ENCODE measurements around the gene TJAP1.
"Not testable (repeated sequence)": the region's sequence is repeated elsewhere in the genome, so short reads cannot be mapped to it uniquely, and the experiment has no call there.

The TJAP1 gene

GRCh38 chr6:43452896-43453295, 24.5 kb upstream of the TJAP1 start:
- Histone ChIP-seq H3K9ac (ENCODE audit: low read length in 2 of 2) (no peak overlapping the region), H3K36me3 (ENCODE audit: control insufficient read depth in 2 of 2, insufficient read depth in 2 of 2, low read length in 2 of 2) (peaks cover 29 to 30% of the 10 kb centered on the region in 2 donors), H3K4me3 (ENCODE audit: low read length in 2 of 2) (no peak overlapping the region), H3K4me1 (ENCODE audit: control insufficient read depth, insufficient read depth, low read length) (peaks cover 13% of the 10 kb centered on the region), H3K9me3 (ENCODE audit: control insufficient read depth in 2 of 2, low read length in 2 of 2) (no peaks in the 10 kb centered on the region), H3K27me3 (ENCODE audit: control insufficient read depth in 1 of 2, insufficient read depth in 2 of 2, low read length in 2 of 2) (peaks cover 10 to 14% of the 10 kb centered on the region in 2 donors), H3K27ac (ENCODE audit: low read length) (no peak overlapping the region)

DNA sequence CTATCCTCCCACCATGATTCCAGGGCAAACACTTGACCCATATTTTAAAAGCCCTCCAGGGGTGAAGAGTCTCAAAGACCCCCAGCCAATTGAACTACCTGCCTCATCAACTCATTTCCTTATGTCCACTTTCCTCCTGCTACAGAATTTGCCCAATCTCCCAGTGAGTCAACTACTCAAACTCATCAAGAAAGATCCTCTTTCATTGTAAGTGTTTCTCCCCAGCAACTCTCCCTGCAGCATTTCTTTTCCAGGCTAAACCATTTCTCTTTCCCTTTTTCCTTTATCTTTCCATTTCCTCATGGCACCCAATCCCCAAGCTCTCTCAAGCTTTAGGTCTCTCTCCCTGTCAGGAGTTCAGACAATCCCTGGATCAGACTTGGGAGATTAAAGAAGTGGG, 23.5 kb upstream of the TJAP1 start:
- H3K27me3 ChIP-seq (ENCODE audit: control insufficient read depth in 1 of 2, insufficient read depth in 2 of 2, low read length in 2 of 2), result peaks cover 10 to 16% of the 10 kb centered on the region in 2 donors
- peaks cover 21 to 23% of the 10 kb centered on the region in 2 donors for H3K36me3 ChIP-seq (ENCODE audit: control insufficient read depth in 2 of 2, insufficient read depth in 2 of 2, low read length in 2 of 2)
- peaks cover 13% of the 10 kb centered on the region for H3K4me1 ChIP-seq (ENCODE audit: control insufficient read depth, insufficient read depth, low read length)
- no peak overlapping the region for H3K4me3 ChIP-seq (ENCODE audit: low read length in 2 of 2)
- H3K9ac ChIP-seq (ENCODE audit: low read length in 2 of 2), result no peak overlapping the region
- no peak overlapping the region for H3K27ac ChIP-seq (ENCODE audit: low read length)
- no peaks in the 10 kb centered on the region for H3K9me3 ChIP-seq (ENCODE audit: control insufficient read depth in 2 of 2, low read length in 2 of 2)

GRCh38 chr6:43454290-43454695, 23.1 kb upstream of the TJAP1 start:
- Histone ChIP-seq H3K36me3 (ENCODE audit: control insufficient read depth in 2 of 2, insufficient read depth in 2 of 2, low read length in 2 of 2) (peaks cover 16 to 21% of the 10 kb centered on the region in 2 donors), H3K4me1 (ENCODE audit: control insufficient read depth, insufficient read depth, low read length) (peaks cover 13% of the 10 kb centered on the region), H3K27me3 (ENCODE audit: control insufficient read depth in 1 of 2, insufficient read depth in 2 of 2, low read length in 2 of 2) (peaks cover 10 to 19% of the 10 kb centered on the region in 2 donors), H3K27ac (ENCODE audit: low read length) (no peak overlapping the region), H3K9me3 (ENCODE audit: control insufficient read depth in 2 of 2, low read length in 2 of 2) (no peaks in the 10 kb centered on the region), H3K9ac (ENCODE audit: low read length in 2 of 2) (no peak overlapping the region), H3K4me3 (ENCODE audit: low read length in 2 of 2) (peak overlapping the region; percentile 53 to 70)

DNA sequence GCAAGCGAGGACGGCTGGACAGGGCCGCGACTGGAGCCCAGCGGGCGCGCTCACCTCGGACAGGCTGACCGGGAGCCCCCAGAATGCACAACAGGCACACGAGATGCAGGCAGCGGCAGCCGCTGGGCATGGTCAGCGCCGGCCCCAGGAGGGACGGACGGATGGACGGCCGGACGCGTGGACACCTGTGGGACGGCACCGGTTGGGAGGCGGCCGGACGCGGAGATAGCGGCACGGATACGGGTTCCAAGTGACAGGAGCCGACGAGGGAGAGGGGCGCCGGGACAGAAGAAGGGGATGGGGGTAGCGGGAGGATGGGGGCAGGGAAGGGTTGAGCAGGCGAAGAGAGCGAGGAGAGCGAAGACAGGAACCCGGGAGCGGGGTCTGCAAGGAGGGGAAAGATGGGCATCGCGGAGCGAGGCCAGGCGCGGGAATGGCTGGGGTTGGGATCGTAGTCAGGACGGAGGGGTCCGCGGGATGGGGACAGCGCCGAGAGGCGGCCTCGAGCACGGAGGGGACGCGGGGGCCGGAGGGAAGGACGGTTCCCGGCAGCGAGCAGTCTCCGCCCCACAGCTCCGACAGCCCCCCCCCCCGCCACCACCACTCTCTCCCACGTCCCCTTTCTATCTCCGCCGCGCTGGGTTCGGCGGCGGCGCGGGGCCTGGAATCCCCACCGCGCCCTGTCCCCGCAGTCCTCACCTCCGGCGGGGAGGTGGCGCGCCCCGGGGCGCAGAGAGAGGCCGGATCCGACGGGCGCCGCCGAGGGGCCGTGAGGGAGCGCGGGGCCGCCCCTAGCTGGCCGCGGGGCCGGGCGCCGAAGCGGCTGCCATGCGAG, 22.5 kb upstream of the TJAP1 start:
- Histone ChIP-seq H3K9ac (ENCODE audit: low read length in 2 of 2) (peak overlapping the region in 1 of 2 donors; percentile 48), H3K27me3 (ENCODE audit: control insufficient read depth in 1 of 2, insufficient read depth in 2 of 2, low read length in 2 of 2) (peaks cover 10 to 19% of the 10 kb centered on the region in 2 donors), H3K27ac (ENCODE audit: low read length) (no peak overlapping the region)

DNA sequence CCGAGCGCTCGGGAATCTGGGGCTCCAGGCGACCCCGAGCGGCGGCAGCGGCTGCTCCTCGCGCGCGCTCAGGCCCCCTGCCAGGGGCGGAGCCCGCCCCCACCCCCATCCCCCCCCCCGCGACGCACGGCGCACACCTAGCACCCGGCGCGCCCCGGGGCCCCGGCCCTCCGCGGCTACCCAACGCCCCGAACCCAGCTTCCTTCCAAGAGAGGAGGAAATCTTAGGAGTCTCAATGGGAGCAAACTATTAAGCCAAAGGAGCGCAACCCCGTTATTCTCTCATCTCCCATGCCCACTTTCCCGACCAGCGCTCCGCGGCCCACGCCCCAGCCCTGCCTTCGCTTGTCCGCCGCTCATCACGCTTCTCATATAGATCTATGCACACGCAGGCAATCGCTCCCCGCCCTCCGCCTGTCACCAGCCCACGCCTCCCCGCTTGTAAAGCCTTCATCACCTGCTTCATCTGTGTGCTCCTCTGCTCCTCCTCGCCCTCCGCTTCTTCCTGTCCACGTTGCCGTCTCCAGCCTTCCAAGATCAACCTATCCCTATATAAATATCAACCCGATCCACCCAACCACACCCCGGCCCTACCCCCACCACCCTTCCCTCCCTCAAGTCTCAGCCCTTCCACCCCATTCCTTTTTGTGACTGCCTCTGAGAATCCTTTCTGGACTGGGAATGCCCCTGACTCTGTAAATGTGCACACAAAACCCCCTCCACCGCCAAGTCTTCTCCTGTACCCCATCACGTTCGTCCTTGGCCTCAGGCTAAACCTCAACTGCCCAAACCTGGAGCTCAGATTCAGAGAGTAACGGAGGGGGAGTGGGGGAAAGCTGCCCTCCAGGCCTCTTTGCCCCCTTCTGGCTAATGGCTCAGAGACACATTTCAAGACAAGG, 21.6 kb upstream of the TJAP1 start, which contains the start of gene DLK2:
TSS of gene DLK2 (minus strand) at position 18 of the 898 bp plus-strand sequence. CDS start 723 bp downstream, outside the sequence.
- H3K9ac ChIP-seq (ENCODE audit: low read length in 2 of 2), result peak within 1 kb of the TSS in 1 of 2 donors; percentile 48
- peaks cover 0 to 3% of the 10 kb centered on the region in 2 donors for H3K9me3 ChIP-seq (ENCODE audit: control insufficient read depth in 2 of 2, low read length in 2 of 2)
- peaks cover 13 to 19% of the 10 kb centered on the region in 2 donors for H3K27me3 ChIP-seq (ENCODE audit: control insufficient read depth in 1 of 2, insufficient read depth in 2 of 2, low read length in 2 of 2)
- H3K4me3 ChIP-seq (ENCODE audit: low read length in 2 of 2), result peak within 1 kb of the TSS; percentile 53 to 70
- H3K4me1 ChIP-seq (ENCODE audit: control insufficient read depth, insufficient read depth, low read length), result peaks cover 13% of the 10 kb centered on the region
- peaks cover 7 to 14% of the 10 kb centered on the region in 2 donors for H3K36me3 ChIP-seq (ENCODE audit: control insufficient read depth in 2 of 2, insufficient read depth in 2 of 2, low read length in 2 of 2)
- H3K27ac ChIP-seq (ENCODE audit: low read length), result no peak within 1 kb of the TSS

More for the DNA sequence above, 22.5 kb upstream of the TJAP1 start:
- Histone ChIP-seq H3K36me3 (ENCODE audit: control insufficient read depth in 2 of 2, insufficient read depth in 2 of 2, low read length in 2 of 2) (peaks cover 11 to 16% of the 10 kb centered on the region in 2 donors), H3K4me1 (ENCODE audit: control insufficient read depth, insufficient read depth, low read length) (peaks cover 13% of the 10 kb centered on the region), H3K9me3 (ENCODE audit: control insufficient read depth in 2 of 2, low read length in 2 of 2) (peaks cover 0 to 1% of the 10 kb centered on the region in 2 donors), H3K4me3 (ENCODE audit: low read length in 2 of 2) (peak overlapping the region; percentile 53 to 70)

GRCh38 chr6:43457643-43458042, 19.7 kb upstream of the TJAP1 start:
- Histone ChIP-seq H3K27ac (ENCODE audit: low read length) (no peak overlapping the region), H3K9ac (ENCODE audit: low read length in 2 of 2) (no peak overlapping the region), H3K4me3 (ENCODE audit: low read length in 2 of 2) (no peak overlapping the region), H3K27me3 (ENCODE audit: control insufficient read depth in 1 of 2, insufficient read depth in 2 of 2, low read length in 2 of 2) (peaks cover 15 to 26% of the 10 kb centered on the region in 2 donors), H3K9me3 (ENCODE audit: control insufficient read depth in 2 of 2, low read length in 2 of 2) (peaks cover 0 to 3% of the 10 kb centered on the region in 2 donors), H3K4me1 (ENCODE audit: control insufficient read depth, insufficient read depth, low read length) (peaks cover 13% of the 10 kb centered on the region), H3K36me3 (ENCODE audit: control insufficient read depth in 2 of 2, insufficient read depth in 2 of 2, low read length in 2 of 2) (peaks cover 0 to 4% of the 10 kb centered on the region in 2 donors)

GRCh38 chr6:43458154-43458553, 19.2 kb upstream of the TJAP1 start:
- Histone ChIP-seq H3K27me3 (ENCODE audit: control insufficient read depth in 1 of 2, insufficient read depth in 2 of 2, low read length in 2 of 2) (peaks cover 18 to 26% of the 10 kb centered on the region in 2 donors), H3K4me1 (ENCODE audit: control insufficient read depth, insufficient read depth, low read length) (peaks cover 13% of the 10 kb centered on the region)
- not testable (repeated sequence) for H3K9ac ChIP-seq (ENCODE audit: low read length in 2 of 2); H3K27ac ChIP-seq (ENCODE audit: low read length); H3K4me3 ChIP-seq (ENCODE audit: low read length in 2 of 2); H3K36me3 ChIP-seq (ENCODE audit: control insufficient read depth in 2 of 2, insufficient read depth in 2 of 2, low read length in 2 of 2); H3K9me3 ChIP-seq (ENCODE audit: control insufficient read depth in 2 of 2, low read length in 2 of 2)

DNA sequence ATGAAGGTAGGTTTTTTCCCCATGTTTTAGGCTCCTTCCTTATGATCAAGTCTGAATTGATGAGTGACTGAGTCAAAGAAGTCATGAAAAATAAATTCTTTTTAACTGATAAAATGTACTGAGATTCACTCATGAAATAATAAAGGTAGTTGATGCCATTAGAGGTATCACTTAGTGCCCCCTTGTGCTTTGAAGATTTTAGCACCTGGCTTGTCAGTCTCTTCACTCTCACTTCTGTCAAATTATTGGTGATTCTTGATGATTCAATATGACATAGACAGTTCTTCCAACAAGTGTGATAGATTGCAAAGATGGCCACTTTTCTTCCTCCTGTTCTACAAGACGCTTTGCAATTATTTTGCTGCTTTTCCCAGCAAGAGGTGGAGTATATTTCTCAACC, 17.8 kb upstream of the TJAP1 start:
- peaks cover 9% of the 10 kb centered on the region for H3K4me1 ChIP-seq (ENCODE audit: control insufficient read depth, insufficient read depth, low read length)
- H3K27ac ChIP-seq (ENCODE audit: low read length), result no peak overlapping the region
- H3K9me3 ChIP-seq (ENCODE audit: control insufficient read depth in 2 of 2, low read length in 2 of 2), result peaks cover 0 to 3% of the 10 kb centered on the region in 2 donors
- no peak overlapping the region for H3K9ac ChIP-seq (ENCODE audit: low read length in 2 of 2)
- H3K36me3 ChIP-seq (ENCODE audit: control insufficient read depth in 2 of 2, insufficient read depth in 2 of 2, low read length in 2 of 2), result no peaks in the 10 kb centered on the region
- no peak overlapping the region for H3K4me3 ChIP-seq (ENCODE audit: low read length in 2 of 2)
- H3K27me3 ChIP-seq (ENCODE audit: control insufficient read depth in 1 of 2, insufficient read depth in 2 of 2, low read length in 2 of 2), result peaks cover 20 to 29% of the 10 kb centered on the region in 2 donors

GRCh38 chr6:43460032-43460431, 17.3 kb upstream of the TJAP1 start:
- Histone ChIP-seq H3K4me1 (ENCODE audit: control insufficient read depth, insufficient read depth, low read length) (peaks cover 4% of the 10 kb centered on the region), H3K27me3 (ENCODE audit: control insufficient read depth in 1 of 2, insufficient read depth in 2 of 2, low read length in 2 of 2) (peaks cover 20 to 29% of the 10 kb centered on the region in 2 donors), H3K9ac (ENCODE audit: low read length in 2 of 2) (no peak overlapping the region), H3K27ac (ENCODE audit: low read length) (no peak overlapping the region), H3K36me3 (ENCODE audit: control insufficient read depth in 2 of 2, insufficient read depth in 2 of 2, low read length in 2 of 2) (no peaks in the 10 kb centered on the region), H3K4me3 (ENCODE audit: low read length in 2 of 2) (no peak overlapping the region), H3K9me3 (ENCODE audit: control insufficient read depth in 2 of 2, low read length in 2 of 2) (peaks cover 0 to 3% of the 10 kb centered on the region in 2 donors)

GRCh38 chr6:43461936-43462335, 15.4 kb upstream of the TJAP1 start:
- peaks cover 0 to 3% of the 10 kb centered on the region in 2 donors for H3K9me3 ChIP-seq (ENCODE audit: control insufficient read depth in 2 of 2, low read length in 2 of 2)
- no peaks in the 10 kb centered on the region for H3K36me3 ChIP-seq (ENCODE audit: control insufficient read depth in 2 of 2, insufficient read depth in 2 of 2, low read length in 2 of 2)
- no peak overlapping the region for H3K27ac ChIP-seq (ENCODE audit: low read length)
- H3K9ac ChIP-seq (ENCODE audit: low read length in 2 of 2), result no peak overlapping the region
- no peaks in the 10 kb centered on the region for H3K4me1 ChIP-seq (ENCODE audit: control insufficient read depth, insufficient read depth, low read length)
- peaks cover 12 to 16% of the 10 kb centered on the region in 2 donors for H3K27me3 ChIP-seq (ENCODE audit: control insufficient read depth in 1 of 2, insufficient read depth in 2 of 2, low read length in 2 of 2)
- no peak overlapping the region for H3K4me3 ChIP-seq (ENCODE audit: low read length in 2 of 2)
